WTC11 (cell line): ENCODE measurements around the gene ARMC7. TPM values are rescaled to one million over a fixed set of nuclear protein-coding genes. Genes with fewer than 3 reads are reported as not detected.

Experiments used
- ATAC-seq: fragments of 200-7000 bp; cut with Tn5 transposase; 2 replicates; pipeline ENCODE4 v1.10.0; 2021; ENCODE audit warnings: mild to moderate bottlenecking, moderate library complexity
- CTCF ChIA-PET: fragments of 300-600 bp; sonication (Branson Sonifier 250); formaldehyde crosslinking; loops from one replicate; lab custom pipeline; 2021; ENCODE audit warnings: antibody characterized with exemption; lab: Charles Lee
- POLR2A ChIA-PET: fragments of 350-600 bp; sonication (Branson Sonifier 250); formaldehyde crosslinking; loops from one replicate; lab custom pipeline; 2021; ENCODE audit warnings: antibody characterized with exemption; lab: Charles Lee
- DNase-seq: peaks from one replicate; pipeline ENCODE4 v3.0.0; 2021; ENCODE audit warnings: low spot score
- H3K27ac Mint-ChIP-seq: 2 replicates; pipeline ENCODE4 v1.8.0; 2021; ENCODE audit warnings: mixed read lengths
- H3K27me3 Mint-ChIP-seq: 2 replicates; pipeline ENCODE4 v1.8.0; 2021; ENCODE audit warnings: low read depth, mild to moderate bottlenecking, moderate library complexity, mixed read lengths
- H3K36me3 Mint-ChIP-seq: 2 replicates; pipeline ENCODE4 v1.8.0; 2021; ENCODE audit warnings: mixed read lengths
- H3K4me1 Mint-ChIP-seq: 2 replicates; pipeline ENCODE4 v1.8.0; 2022; ENCODE audit warnings: mixed read lengths
- H3K4me3 Mint-ChIP-seq: 2 replicates; pipeline ENCODE4 v1.8.0; 2021; ENCODE audit warnings: mild to moderate bottlenecking, moderate library complexity, mixed read lengths
- H3K9me3 Mint-ChIP-seq: 2 replicates; pipeline ENCODE4 v1.8.0; 2021; ENCODE audit warnings: mixed read lengths
- GRHL2 ChIP-seq: fragments of 250-450 bp; sonication (Bioruptor Pico); IDR thresholded peaks from 2 replicates; pipeline ENCODE4 v1.8.0; 2022; ENCODE audit warnings: mild to moderate bottlenecking, moderate library complexity; ENCODE audit not compliant: insufficient replicate concordance, severe bottlenecking
- NFATC4 ChIP-seq: fragments of 250-450 bp; sonication (Bioruptor Pico); IDR thresholded peaks from 2 replicates; pipeline ENCODE4 v1.9.0; 2021; ENCODE audit warnings: mild to moderate bottlenecking
- SMAD3 ChIP-seq: sonication (generic); formaldehyde crosslinking; IDR thresholded peaks from 2 replicates; pipeline ENCODE4 v1.8.0; 2022; ENCODE audit warnings: missing genetic modification reagents, mild to moderate bottlenecking, borderline replicate concordance
- SMAD4 ChIP-seq: sonication (generic); formaldehyde crosslinking; IDR thresholded peaks from 2 replicates; pipeline ENCODE4 v1.8.0; 2022; ENCODE audit warnings: mild to moderate bottlenecking, missing genetic modification reagents
- TCF7 ChIP-seq: sonication (generic); formaldehyde crosslinking; IDR thresholded peaks from 2 replicates; pipeline ENCODE4 v1.8.0; 2022; ENCODE audit warnings: mild to moderate bottlenecking, low read depth, missing genetic modification reagents, moderate library complexity
- TP53 ChIP-seq: sonication (generic); formaldehyde crosslinking; IDR thresholded peaks from 2 replicates; pipeline ENCODE4 v1.8.1; 2023; ENCODE audit warnings: mild to moderate bottlenecking, missing genetic modification reagents
- ZBTB21 ChIP-seq: sonication (generic); formaldehyde crosslinking; IDR thresholded peaks from 2 replicates; pipeline ENCODE4 v1.8.1; 2023; ENCODE audit warnings: mild to moderate bottlenecking, missing genetic modification reagents, borderline replicate concordance
- ZNF317 ChIP-seq: sonication (generic); formaldehyde crosslinking; IDR thresholded peaks from 2 replicates; pipeline ENCODE4 v1.8.1; 2023; ENCODE audit warnings: low read depth, mild to moderate bottlenecking, moderate library complexity, missing genetic modification reagents, borderline replicate concordance
- ZNF416 ChIP-seq: fragments of 250-450 bp; sonication (Bioruptor Pico); IDR thresholded peaks from 2 replicates; pipeline ENCODE4 v1.9.0; 2021; ENCODE audit warnings: mild to moderate bottlenecking, inconsistent platforms
- total RNA-seq: library from RNA; stranded (reverse); gene quantifications from 3 replicates; pipeline ENCODE4 v1.2.3, GENCODE V29; 2021
- TF ChIP-seq, protein P1 (sequence below): fragments of 200-600 bp; IDR thresholded peaks from 2 replicates; pipeline ENCODE4 v1.8.0; 2022; ENCODE audit warnings: antibody characterized with exemption
- TF ChIP-seq, protein P2 (sequence below): fragments of 250-450 bp; sonication (Bioruptor Pico); IDR thresholded peaks from 2 replicates; pipeline ENCODE4 v1.8.0; 2021; ENCODE audit warnings: mild to moderate bottlenecking
- TF ChIP-seq, protein P3 (sequence below): sonication (generic); formaldehyde crosslinking; IDR thresholded peaks from 2 replicates; pipeline ENCODE4 v1.8.1; 2022; ENCODE audit warnings: mild to moderate bottlenecking, moderate library complexity, missing genetic modification reagents
- TF ChIP-seq, protein P4 (sequence below): fragments of 250-450 bp; sonication (Bioruptor Pico); IDR thresholded peaks from 2 replicates; pipeline ENCODE4 v2.1.2; 2022; ENCODE audit warnings: mild to moderate bottlenecking, moderate library complexity
- TF ChIP-seq, protein P5 (sequence below): sonication (generic); formaldehyde crosslinking; IDR thresholded peaks from 2 replicates; pipeline ENCODE4 v1.8.0; 2022; ENCODE audit warnings: missing genetic modification reagents

Gene ARMC7
- total RNA-seq, 1 experiment from 2014 or later = 13.2 TPM

DNA sequence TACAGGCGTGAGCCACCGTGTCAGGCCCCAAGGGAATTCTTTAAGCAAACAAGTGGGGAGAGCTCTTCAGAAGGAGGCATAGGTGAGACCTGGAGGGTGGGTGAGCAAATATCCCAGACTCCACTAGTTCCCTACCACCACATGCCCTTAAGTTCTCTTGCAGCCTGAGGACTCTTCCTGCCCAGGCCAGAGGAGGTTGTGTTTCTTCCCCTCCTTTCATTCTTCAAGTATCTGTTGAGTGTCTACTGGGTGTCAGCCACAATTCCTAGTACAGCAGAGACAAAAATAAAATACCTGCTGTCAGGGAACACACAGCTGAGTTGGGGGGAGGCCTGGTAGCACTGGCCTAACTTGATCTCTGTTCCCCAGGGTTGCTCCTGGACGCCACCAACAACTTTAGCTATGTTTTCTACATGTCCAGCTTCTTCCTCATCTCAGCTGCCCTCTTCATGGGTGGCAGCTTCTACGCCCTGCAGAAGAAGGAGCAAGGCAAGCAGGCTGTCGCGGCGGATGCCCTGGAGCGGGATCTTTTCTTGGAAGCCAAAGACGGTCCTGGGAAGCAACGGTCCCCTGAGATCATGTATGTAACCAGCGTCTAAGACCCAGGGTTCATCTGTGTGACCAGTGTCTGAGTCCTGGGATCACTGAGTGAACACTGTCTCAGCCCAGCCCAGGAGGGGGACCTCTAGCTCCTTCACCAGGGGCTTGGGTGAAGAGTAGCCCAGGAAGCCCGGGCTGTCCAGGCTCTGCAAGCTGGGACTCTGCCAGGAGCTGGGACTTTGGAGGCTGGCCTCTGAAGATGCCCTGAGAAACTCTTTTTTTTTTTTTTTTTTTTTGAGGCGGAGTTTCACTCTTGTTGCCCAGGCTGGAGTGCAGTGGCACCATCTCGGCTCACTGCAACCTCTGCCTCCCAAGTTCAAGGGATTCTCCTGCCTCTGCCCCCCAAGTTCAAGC is 5.9 kb upstream of the ARMC7 start:
- peaks cover 21% of the 10 kb centered on the region for H3K36me3 Mint-ChIP-seq

DNA sequence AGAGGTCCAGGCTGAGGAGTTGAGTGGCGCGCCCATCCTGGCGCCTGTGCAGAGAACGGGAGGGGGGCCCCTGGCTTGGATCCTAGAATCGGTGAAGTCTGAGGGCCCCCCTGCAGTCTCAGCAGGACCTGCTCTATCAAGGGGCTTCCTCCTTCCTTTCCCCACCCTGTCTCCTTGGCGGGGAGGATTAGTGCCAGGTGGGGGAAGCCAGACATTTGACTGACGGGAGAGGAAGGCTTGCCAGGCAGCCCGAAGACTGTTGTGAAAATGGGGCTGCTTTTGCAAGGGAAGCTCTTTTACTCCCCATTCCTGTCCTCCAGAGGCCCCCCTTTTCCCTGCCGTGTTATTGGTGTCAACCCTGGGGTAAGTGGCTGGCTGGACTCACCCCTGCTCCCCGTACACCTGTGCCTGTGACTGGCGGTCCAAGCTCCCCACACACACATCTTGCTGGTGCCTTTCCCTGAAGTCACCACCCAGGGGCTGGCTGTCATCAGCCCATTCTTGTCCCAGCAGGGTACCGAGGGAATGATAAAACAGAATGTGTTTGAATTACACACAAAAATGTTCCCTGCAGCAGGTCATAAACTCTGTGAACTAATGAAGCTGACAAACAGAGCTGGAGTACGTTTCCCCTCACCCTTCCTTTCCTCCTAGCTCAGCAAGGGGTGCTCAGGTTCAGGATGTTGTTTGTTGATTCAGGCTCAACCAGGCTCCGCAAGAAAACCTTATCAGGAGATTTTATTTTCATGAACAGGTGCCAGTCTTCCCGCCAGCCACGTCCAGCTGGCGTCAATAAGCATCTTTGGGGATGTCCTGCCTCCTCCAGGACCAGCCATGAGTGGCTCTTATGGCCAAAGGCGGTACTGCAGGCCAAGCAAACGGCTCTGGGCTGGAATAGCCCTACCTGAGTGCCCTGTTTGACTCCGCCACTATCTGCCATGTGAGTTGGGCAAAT is 4.4 kb upstream of the ARMC7 start:
- ATAC-seq = peak; percentile 72
- H3K27ac Mint-ChIP-seq = peak overlapping the region; percentile 78; the same call in 1 of the 2 replicates
- DNase-seq = peak; percentile 80
- peaks cover 12% of the 10 kb centered on the region for H3K36me3 Mint-ChIP-seq
- H3K4me1 Mint-ChIP-seq = peaks cover 23% of the 10 kb centered on the region
- H3K9me3 Mint-ChIP-seq = no peaks in the 10 kb centered on the region
- ChIA-PET CTCF (interaction anchor here (0.7 to 3.9 kb wide), 33 partner anchors 9 to 289 kb away, joined by 3 to 48 read pairs (median 7); partner anchors contain the start of genes FDXR, JPT1, MRPL58 and NT5C), POLR2A (interaction anchor here (0.6 to 1.8 kb wide), 4 partner anchors 8 to 187 kb away, joined by 3 to 8 read pairs (median 3); partner anchors contain the start of genes MRPL58 and SLC16A5)
- no peak overlapping the region for H3K4me3 Mint-ChIP-seq
- no peak for TF ChIP-seq GRHL2 (CRISPR knock-in tag)
- no peak for TF ChIP-seq TP53
- TF ChIP-seq, protein P1, sequence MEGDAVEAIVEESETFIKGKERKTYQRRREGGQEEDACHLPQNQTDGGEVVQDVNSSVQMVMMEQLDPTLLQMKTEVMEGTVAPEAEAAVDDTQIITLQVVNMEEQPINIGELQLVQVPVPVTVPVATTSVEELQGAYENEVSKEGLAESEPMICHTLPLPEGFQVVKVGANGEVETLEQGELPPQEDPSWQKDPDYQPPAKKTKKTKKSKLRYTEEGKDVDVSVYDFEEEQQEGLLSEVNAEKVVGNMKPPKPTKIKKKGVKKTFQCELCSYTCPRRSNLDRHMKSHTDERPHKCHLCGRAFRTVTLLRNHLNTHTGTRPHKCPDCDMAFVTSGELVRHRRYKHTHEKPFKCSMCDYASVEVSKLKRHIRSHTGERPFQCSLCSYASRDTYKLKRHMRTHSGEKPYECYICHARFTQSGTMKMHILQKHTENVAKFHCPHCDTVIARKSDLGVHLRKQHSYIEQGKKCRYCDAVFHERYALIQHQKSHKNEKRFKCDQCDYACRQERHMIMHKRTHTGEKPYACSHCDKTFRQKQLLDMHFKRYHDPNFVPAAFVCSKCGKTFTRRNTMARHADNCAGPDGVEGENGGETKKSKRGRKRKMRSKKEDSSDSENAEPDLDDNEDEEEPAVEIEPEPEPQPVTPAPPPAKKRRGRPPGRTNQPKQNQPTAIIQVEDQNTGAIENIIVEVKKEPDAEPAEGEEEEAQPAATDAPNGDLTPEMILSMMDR = peak; percentile 69
- no peak for TF ChIP-seq ZNF416 (CRISPR knock-in tag)
- no peak for TF ChIP-seq TCF7 (CRISPR knock-in tag)
- no peaks in the 10 kb centered on the region for H3K27me3 Mint-ChIP-seq

More for the DNA sequence above, 5.9 kb upstream of the ARMC7 start:
- ChIA-PET CTCF (interaction anchor here (0.5 to 3.9 kb wide), 14 partner anchors 9 to 1607 kb away, joined by 3 to 48 read pairs (median 6); partner anchors contain the start of genes MRPL58, NT5C and SLC16A5), POLR2A (interaction anchor here (1.0 kb wide), 1 partner anchor 39 kb away, joined by 6 read pairs; no protein-coding TSS in a partner anchor)
- Mint-ChIP-seq H3K27ac (peak overlapping the region; percentile 26), H3K4me3 (no peak overlapping the region), H3K27me3 (no peaks in the 10 kb centered on the region), H3K4me1 (peaks cover 19% of the 10 kb centered on the region), H3K9me3 (no peaks in the 10 kb centered on the region)
- no peak for DNase-seq
- no peak for ATAC-seq
- TF ChIP-seq, protein P2, sequence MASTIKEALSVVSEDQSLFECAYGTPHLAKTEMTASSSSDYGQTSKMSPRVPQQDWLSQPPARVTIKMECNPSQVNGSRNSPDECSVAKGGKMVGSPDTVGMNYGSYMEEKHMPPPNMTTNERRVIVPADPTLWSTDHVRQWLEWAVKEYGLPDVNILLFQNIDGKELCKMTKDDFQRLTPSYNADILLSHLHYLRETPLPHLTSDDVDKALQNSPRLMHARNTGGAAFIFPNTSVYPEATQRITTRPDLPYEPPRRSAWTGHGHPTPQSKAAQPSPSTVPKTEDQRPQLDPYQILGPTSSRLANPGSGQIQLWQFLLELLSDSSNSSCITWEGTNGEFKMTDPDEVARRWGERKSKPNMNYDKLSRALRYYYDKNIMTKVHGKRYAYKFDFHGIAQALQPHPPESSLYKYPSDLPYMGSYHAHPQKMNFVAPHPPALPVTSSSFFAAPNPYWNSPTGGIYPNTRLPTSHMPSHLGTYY = no peak

DNA sequence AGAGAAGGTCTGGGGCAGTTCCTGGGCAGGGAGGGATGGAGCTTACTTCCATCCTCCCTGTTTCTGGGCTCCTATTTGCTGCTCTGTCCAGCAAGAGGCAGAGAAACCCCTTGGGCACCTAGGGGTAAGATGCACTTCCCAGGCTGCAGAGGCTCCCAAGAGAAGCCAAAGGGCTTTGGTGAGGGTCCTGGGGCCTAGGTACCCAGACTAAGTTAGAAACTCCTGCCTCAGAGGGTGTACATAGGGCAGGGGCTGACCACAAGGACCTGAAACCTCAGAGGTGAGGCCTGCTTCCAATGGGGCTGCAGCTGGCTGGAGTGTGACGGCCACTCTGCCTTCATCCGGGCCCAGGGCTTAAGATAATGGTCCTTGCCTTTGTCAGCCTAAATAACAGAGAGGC is 1.6 kb upstream of the ARMC7 start:
- Mint-ChIP-seq H3K27ac (no peak overlapping the region), H3K4me1 (peaks cover 18% of the 10 kb centered on the region), H3K36me3 (peaks cover 14% of the 10 kb centered on the region), H3K9me3 (no peaks in the 10 kb centered on the region), H3K4me3 (peak overlapping the region; percentile 90), H3K27me3 (no peaks in the 10 kb centered on the region)
- no peak for TF ChIP-seq ZBTB21 (CRISPR knock-in tag)
- TF ChIP-seq ZNF317 (CRISPR knock-in tag) = no peak
- TF ChIP-seq SMAD3 (CRISPR knock-in tag) = no peak
- no peak for TF ChIP-seq NFATC4 (CRISPR knock-in tag)
- ChIA-PET POLR2A (interaction anchor here (1.9 kb wide), 1 partner anchor 24 kb away, joined by 7 read pairs; the partner anchor contains the start of gene NT5C), CTCF (interaction anchor here (0.6 to 3.9 kb wide), 5 partner anchors 25 to 146 kb away, joined by 3 to 14 read pairs (median 5); no protein-coding TSS in a partner anchor)
- DNase-seq (no peak), ATAC-seq (no peak)

DNA sequence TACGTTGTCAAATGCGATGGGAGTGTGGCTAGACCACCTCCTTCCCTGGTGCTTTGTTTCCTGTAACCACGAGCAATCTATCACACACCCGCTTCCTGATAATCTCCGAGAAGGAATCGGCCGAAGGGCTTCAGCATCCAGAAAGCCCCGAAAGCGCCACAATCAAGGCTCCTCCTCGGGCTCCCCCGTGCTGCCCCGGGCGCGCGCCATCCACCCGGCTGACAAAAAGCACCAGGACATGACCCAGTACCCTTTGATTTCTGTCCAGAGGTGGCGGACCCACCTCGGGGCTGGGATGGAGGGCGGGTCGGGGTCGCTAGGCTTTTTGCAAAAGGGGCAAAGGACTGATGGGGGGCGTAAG is 743 bp upstream of the ARMC7 start:
- H3K27ac Mint-ChIP-seq = no peak overlapping the region
- H3K36me3 Mint-ChIP-seq = peaks cover 7% of the 10 kb centered on the region
- H3K27me3 Mint-ChIP-seq = no peaks in the 10 kb centered on the region
- peaks cover 19% of the 10 kb centered on the region for H3K4me1 Mint-ChIP-seq
- CTCF ChIA-PET = interaction anchor here (0.6 to 1.9 kb wide), 10 partner anchors 15 to 162 kb away, joined by 3 to 11 read pairs (median 5); partner anchors contain the start of genes MIF4GD and SLC16A5
- ATAC-seq (peak; percentile 4), DNase-seq (no peak)
- H3K9me3 Mint-ChIP-seq = no peaks in the 10 kb centered on the region
- peak overlapping the region; percentile 90 for H3K4me3 Mint-ChIP-seq
- POLR2A ChIA-PET = interaction anchor here (0.9 to 1.9 kb wide), 8 partner anchors 12 to 93 kb away, joined by 3 to 7 read pairs (median 4); partner anchors contain the start of genes NT5C and SLC16A5
- TF ChIP-seq, protein P3, sequence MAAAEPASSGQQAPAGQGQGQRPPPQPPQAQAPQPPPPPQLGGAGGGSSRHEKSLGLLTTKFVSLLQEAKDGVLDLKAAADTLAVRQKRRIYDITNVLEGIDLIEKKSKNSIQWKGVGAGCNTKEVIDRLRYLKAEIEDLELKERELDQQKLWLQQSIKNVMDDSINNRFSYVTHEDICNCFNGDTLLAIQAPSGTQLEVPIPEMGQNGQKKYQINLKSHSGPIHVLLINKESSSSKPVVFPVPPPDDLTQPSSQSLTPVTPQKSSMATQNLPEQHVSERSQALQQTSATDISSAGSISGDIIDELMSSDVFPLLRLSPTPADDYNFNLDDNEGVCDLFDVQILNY (CRISPR knock-in tag) = no peak
- no peak for TF ChIP-seq SMAD4
- TF ChIP-seq, protein P4, sequence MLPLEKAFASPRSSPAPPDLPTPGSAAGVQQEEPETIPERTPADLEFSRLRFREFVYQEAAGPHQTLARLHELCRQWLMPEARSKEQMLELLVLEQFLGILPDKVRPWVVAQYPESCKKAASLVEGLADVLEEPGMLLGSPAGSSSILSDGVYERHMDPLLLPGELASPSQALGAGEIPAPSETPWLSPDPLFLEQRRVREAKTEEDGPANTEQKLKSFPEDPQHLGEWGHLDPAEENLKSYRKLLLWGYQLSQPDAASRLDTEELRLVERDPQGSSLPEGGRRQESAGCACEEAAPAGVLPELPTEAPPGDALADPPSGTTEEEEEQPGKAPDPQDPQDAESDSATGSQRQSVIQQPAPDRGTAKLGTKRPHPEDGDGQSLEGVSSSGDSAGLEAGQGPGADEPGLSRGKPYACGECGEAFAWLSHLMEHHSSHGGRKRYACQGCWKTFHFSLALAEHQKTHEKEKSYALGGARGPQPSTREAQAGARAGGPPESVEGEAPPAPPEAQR = no peak
- TF ChIP-seq, protein P5, sequence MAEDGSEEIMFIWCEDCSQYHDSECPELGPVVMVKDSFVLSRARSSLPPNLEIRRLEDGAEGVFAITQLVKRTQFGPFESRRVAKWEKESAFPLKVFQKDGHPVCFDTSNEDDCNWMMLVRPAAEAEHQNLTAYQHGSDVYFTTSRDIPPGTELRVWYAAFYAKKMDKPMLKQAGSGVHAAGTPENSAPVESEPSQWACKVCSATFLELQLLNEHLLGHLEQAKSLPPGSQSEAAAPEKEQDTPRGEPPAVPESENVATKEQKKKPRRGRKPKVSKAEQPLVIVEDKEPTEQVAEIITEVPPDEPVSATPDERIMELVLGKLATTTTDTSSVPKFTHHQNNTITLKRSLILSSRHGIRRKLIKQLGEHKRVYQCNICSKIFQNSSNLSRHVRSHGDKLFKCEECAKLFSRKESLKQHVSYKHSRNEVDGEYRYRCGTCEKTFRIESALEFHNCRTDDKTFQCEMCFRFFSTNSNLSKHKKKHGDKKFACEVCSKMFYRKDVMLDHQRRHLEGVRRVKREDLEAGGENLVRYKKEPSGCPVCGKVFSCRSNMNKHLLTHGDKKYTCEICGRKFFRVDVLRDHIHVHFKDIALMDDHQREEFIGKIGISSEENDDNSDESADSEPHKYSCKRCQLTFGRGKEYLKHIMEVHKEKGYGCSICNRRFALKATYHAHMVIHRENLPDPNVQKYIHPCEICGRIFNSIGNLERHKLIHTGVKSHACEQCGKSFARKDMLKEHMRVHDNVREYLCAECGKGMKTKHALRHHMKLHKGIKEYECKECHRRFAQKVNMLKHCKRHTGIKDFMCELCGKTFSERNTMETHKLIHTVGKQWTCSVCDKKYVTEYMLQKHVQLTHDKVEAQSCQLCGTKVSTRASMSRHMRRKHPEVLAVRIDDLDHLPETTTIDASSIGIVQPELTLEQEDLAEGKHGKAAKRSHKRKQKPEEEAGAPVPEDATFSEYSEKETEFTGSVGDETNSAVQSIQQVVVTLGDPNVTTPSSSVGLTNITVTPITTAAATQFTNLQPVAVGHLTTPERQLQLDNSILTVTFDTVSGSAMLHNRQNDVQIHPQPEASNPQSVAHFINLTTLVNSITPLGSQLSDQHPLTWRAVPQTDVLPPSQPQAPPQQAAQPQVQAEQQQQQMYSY (CRISPR knock-in tag) = 0 out of 2 replicates have a peak, but pooled peaks have one; percentile 3
